ENCODE data around the gene ERC2.

- no peak for TF ChIP-seq CTCF (IDR thresholded peaks at IDR 0.05)
- no peak for TF ChIP-seq POLR2A (IDR thresholded peaks at IDR 0.05)
These were observed 79.0 kb downstream of the ERC2 start for GRCh38 chr3:56389183-56389830.
